Measurements from ENCODE around the gene IDS.
"Not testable (repeated sequence)": the region's sequence is repeated elsewhere in the genome, so short reads cannot be mapped to it uniquely, and the experiment has no call there.

IDS gene

DNA sequence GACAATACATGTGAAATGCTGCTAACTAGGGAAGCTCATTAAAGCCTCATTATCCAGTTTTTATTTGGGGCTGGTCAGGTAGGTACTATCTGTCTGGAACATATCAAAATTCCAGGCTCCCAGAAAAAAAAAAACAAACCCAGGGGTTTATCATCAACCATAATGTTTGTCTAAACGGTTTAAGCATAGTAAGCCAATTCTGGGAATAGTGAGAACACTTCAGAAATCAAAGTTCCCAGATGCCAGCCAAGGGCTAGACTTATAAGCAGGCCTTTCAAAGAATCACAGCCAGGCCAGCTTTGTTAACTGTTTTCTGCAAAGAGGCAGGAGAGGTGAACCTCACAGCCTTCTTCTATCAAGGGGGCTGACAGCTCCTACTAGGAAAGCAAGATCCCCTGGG, 8.1 kb downstream of the IDS start:
- DNase-seq, result no peak

DNA sequence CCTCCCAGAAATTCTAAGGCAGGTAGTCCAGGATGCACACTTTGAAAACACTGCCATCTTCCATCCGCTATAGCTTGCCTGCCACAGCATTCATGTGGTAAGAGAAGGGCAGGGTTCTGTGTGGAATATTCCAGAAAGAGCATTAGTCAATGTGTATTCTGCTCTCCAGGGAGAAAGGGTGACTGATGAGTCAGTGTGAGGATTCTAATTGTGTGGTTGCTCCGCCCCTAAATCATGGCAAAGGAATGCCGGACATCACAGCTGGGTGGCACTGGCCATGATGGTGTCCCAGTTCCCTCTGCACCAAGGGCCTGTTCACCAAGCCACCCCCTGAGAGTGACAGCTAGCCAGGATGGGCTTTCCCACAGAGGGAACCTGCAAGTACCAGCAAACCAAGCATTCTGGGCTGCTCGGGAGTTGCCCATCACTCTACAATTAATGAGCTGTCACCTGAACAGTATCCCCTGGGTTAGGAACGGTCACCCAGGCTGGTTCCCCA, 9.5 kb downstream of the IDS start:
- DNase-seq, result no peak

DNA sequence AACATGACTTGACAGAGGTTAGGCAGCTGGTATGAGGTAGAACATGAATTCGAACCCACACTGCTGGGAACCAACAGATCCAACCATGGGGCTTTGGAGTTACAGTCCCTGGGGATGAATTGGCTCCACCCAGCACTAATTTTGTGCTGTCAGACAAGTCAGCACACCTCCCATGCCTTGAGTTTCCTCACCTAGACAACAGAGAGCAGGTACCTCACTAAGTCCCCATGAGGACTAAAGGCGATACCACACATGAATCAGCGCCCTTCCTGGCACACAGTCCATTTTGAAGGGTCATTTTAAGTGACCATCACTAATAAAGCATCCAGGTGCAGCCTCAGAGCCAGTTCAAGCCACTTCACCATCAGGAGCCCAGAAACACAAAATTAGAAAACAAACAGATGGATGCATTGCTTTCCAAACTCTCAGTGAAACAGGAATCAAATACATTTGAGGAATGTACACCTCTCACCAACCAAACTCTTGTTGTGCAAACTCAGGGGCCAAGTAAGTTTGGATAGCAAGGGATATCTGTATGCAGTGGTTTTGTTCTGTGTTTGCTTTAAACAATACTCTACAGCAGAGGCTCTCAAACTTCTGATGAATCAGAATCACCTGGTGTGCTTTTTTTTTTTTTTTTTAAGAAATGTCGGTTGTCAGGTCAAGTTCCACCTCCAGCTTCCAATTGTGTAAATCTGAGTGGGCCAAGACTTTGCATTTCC, 10.1 kb downstream of the IDS start:
- no peak for DNase-seq

- no peak for DNase-seq
These were observed 11.2 kb downstream of the IDS start for GRCh38 chrX:149493567-149494562.

DNA sequence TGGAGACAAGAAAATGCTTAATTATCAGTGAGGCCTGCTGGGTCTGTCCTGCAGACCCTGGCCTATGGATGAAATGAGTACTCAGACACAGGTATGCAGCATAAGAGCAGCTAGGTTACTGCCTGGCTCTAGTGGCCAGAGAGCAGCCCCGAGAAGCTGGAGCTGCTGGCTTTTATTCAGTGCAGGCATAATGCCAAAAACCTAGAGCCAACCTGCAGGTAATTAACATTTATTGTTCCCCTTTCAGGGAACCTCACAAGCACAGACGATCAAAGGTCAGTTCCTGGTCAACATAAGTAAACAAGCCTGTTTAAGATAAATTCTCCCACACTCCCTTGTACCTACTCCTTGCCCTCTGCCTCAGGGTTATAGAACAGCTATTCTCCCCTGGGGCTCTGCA, 13.3 kb downstream of the IDS start:
- no peak for DNase-seq

- DNase-seq, result no peak
These were observed 15.0 kb downstream of the IDS start for GRCh38 chrX:149490100-149490499.

GRCh38 chrX:149488411-149489052, 16.6 kb downstream of the IDS start:
- DNase-seq, result not testable (repeated sequence)

- DNase-seq, result not testable (repeated sequence)
These were observed 17.1 kb downstream of the IDS start for GRCh38 chrX:149488008-149488407.

DNA sequence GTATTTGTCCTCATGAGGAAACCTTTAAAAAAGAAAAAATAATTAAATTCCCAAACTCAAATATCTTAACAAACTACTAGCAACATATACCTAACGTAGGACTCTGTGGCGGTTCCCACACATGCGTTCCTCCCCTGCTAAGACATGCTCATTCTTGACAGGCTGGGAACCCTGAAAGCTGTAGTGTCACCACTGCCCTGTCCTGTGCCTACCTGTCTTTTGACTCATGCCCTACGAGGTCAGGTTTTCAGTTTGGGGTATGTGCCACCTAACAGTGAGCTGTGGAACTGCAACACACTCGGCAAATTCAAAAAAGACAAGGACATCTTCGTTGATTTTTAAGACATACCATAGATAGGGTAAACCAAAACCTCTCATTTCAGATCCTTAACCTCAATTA, 17.8 kb downstream of the IDS start:
- no peak for DNase-seq

DNA sequence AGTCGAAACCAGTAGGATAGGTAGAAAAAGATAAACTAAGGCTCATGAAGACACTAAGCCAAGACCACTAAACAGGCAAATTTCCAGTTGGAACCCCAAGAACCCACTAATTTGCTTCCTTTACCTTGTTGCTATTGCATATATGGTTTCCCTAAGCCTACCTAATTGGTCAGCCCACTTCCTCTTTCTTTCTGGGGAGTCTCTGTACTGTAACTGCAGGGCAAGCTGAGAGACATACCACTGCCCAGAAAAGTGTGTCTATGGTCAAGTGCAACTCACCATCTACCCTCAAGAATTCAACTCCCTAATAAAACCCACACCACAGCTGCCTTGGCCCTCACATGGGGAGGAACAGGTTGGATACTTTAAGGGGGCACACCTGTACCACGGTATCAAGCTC, 28.6 kb downstream of the IDS start:
- no peak for DNase-seq

DNA sequence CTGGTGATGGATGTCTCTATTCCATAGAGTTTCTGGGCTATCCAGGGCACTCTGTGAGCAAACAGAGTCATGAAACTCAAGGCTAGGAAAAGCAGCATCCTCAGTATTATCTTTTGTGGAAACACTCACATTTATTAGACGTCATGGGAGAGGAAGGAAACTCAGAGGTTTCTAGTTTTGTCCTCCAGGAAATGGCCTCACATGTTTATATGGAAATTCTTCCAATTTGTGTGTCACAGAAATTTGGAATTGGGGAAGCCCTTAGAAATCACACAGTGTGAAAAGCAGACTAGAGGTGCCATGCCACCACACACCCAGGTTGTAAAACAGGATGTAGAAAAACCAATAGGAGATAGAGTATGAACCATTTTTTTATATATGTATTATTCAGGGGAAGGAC, 31.1 kb downstream of the IDS start:
- DNase-seq, result no peak

GRCh38 chrX:149473092-149473491, 32.0 kb downstream of the IDS start:
- no peak for DNase-seq

DNA sequence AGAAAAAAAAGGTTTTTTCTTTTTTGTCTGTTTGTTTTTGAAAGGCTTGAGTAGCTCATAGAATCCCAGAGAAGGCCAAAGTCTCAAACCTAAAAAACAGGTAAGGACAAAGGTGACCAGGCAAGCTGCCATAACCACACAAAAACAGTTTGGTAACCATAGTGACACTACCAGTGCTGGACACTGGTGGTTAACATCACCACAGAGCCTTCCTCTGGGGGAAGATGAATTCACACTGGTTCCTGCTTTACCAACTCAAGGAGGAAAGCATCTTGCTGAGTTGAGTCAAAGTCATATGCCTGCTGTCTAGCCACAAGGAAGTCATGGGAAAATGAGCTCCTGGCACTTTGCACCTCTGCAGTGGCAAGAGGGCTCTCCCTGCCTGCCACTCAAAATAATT, 32.5 kb downstream of the IDS start:
- no peak for DNase-seq

- no peak for DNase-seq
These were observed 33.7 kb downstream of the IDS start for GRCh38 chrX:149471397-149471796.

GRCh38 chrX:149470955-149471354, 34.2 kb downstream of the IDS start:
- DNase-seq, result peak; percentile 47

DNA sequence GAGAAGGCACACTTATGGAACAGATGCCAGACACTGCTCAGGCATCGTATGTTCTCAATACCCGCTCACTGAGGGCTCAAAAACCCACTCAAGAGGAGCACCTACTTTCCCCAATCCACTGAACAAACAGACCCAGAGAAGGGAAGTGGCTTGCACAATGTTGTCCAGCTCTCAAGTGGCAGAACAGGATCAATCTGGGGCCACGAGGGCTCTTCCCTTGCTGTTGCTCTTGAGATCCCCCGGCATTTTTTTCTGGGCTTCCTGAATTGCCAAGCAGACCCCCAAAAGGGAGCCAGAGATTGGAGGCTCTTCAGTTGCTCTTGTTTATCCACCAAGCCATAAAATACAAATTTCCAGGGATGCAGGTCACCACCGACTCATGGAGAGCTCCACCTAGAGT, 35.7 kb downstream of the IDS start:
- DNase-seq, result no peak

GRCh38 chrX:149467920-149468319, 37.2 kb downstream of the IDS start:
- DNase-seq, result no peak

DNA sequence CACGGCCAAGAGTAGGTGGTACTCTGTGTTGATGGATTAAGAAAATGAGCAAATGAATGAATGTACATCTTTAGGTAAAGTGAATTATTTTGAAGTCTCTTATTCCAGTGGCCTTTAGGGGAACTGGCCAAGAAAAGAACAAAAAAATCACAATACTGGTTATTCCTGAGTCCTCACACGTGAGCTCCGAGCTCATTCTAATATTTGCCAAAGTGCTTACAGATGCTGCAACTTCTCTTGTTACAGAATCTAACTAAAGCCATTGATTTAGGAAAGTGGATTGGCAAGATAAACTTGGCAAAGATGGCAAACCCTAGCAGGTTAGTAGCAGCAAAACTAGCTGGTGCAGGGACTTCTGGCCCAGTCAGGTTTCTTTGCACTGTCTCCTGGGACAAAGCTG, 37.6 kb downstream of the IDS start:
- DNase-seq, result no peak

DNA sequence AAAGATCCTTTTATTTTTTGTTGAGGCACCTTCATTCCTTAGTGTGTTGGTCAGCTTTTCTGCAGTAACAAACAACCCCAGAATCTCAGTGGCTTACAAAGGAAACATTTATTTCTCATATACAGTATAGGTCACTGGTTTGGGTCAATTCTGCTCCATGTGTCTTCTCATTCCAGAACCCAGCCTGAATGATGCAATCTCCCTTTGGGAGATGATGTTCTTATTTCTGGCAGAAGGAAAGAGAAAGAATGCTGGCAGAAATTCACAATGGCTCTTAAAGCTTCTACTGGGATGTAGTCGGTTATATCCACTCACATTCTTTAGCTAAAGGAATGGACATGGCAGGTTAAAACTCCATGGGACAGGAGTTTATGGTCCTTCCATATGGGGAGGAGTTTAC, 42.3 kb downstream of the IDS start:
- DNase-seq, result no peak

DNA sequence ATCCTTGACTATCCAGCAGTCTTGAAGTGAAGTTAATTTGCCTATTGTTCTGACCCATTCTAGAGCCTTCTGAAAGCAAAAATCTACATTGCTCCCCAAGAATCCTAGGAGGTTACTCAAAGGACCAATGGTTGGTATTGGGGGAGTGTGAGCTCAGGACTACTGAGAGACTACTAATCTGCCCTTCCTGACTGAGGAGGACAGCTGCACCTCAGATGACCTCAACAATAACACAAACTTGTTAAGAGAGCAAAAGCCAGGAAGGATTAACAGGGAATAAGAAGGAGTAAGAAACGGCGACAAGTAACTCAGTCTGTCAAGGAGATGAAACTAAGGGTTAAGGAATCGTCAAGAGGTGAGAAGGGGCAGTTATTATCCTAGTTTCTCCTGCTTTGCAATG, 43.4 kb downstream of the IDS start:
- DNase-seq, result no peak

- DNase-seq, result no peak
These were observed 46.5 kb downstream of the IDS start for GRCh38 chrX:149458586-149458985.

GRCh38 chrX:149456476-149457245, 48.4 kb downstream of the IDS start:
- DNase-seq, result no peak

DNA sequence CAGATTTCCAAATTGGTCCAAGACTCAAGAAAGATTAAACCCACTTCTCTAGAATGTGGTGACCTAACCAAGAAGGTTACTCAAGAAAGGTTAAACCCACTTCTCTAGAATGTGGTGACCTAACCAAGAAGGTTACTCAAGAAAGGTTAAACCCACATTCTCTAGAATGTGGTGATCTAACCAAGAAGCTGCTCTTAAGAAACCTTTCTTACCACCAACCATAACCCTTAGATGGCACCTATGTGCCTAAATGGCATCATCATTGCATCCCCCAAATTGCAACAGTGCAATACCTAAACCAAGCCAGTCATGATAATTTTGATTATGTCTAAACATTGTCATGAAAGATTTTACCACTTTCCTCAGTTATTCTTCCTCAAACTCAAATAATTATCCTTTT, 49.2 kb downstream of the IDS start:
- no peak for DNase-seq

All from activated gamma-delta T cell treated with Interleukin-2 at 50 U/mL for 16 hours (primary cell).